Loucy (cell line): Measurements from ENCODE around the gene LSR.

Experiments used
- H2AFZ ChIP-seq: fragments of 200-600 bp; sonication (generic); 2 replicates; pipeline ENCODE4 v1.6.0; 2016; ENCODE audit warnings: antibody characterized with exemption, mild to moderate bottlenecking, low read length, moderate library complexity
- H3F3A ChIP-seq: fragments of 200-600 bp; 2 replicates; pipeline ENCODE4 v1.6.0; 2016; ENCODE audit warnings: antibody characterized with exemption, low read depth, mild to moderate bottlenecking
- H3K27me3 ChIP-seq: fragments of 200-600 bp; sonication (generic); 2 replicates; pipeline ENCODE4 v1.6.1; 2014; ENCODE audit warnings: low read length, mild to moderate bottlenecking; ENCODE audit not compliant: insufficient read depth, poor library complexity, severe bottlenecking
- H3K36me3 ChIP-seq: fragments of 200-600 bp; sonication (generic); 2 replicates; pipeline ENCODE4 v1.6.1; 2016; ENCODE audit warnings: low read length; ENCODE audit not compliant: insufficient read depth
- H3K4me1 ChIP-seq: fragments of 200-600 bp; sonication (generic); 2 replicates; pipeline ENCODE4 v1.5.1; 2014; ENCODE audit warnings: low read length, mild to moderate bottlenecking; ENCODE audit not compliant: insufficient read depth, poor library complexity, severe bottlenecking
- H3K4me2 ChIP-seq: fragments of 200-600 bp; sonication (generic); 2 replicates; pipeline ENCODE4 v1.6.0; 2014; ENCODE audit warnings: antibody characterized with exemption, low read length, low read depth, mild to moderate bottlenecking; ENCODE audit not compliant: poor library complexity, severe bottlenecking
- H3K4me3 ChIP-seq: fragments of 200-600 bp; sonication (generic); 2 replicates; pipeline ENCODE4 v1.5.1; 2014; ENCODE audit warnings: low read length, mild to moderate bottlenecking, mixed read lengths; ENCODE audit not compliant: poor library complexity, severe bottlenecking
- H3K79me2 ChIP-seq: fragments of 200-600 bp; sonication (generic); 2 replicates; pipeline ENCODE4 v1.6.1; 2014; ENCODE audit warnings: low read length; ENCODE audit not compliant: insufficient read depth
- H3K9ac ChIP-seq: fragments of 200-600 bp; sonication (generic); 2 replicates; pipeline ENCODE4 v1.6.0; 2014; ENCODE audit warnings: mild to moderate bottlenecking, low read depth, low read length, moderate library complexity; ENCODE audit not compliant: poor library complexity, severe bottlenecking
- H3K9me2 ChIP-seq: fragments of 200-600 bp; sonication (generic); replicated peaks from 2 replicates; pipeline ENCODE4 v1.6.1; 2016; ENCODE audit warnings: low read depth, low read length, mixed read lengths
- H3K9me3 ChIP-seq: fragments of 200-600 bp; sonication (generic); 2 replicates; pipeline ENCODE4 v1.6.1; 2014; ENCODE audit warnings: mild to moderate bottlenecking, antibody characterized with exemption, low read length, low read depth; ENCODE audit not compliant: insufficient read depth
- H4K20me1 ChIP-seq: fragments of 200-600 bp; sonication (generic); 2 replicates; pipeline ENCODE4 v1.6.0; 2014; ENCODE audit warnings: antibody characterized with exemption, low read length, mild to moderate bottlenecking; ENCODE audit not compliant: insufficient read depth, poor library complexity, severe bottlenecking
- EZH2phosphoT487 ChIP-seq: fragments of 200-600 bp; IDR thresholded peaks from 2 replicates; pipeline ENCODE4 v1.6.1; 2018; ENCODE audit warnings: antibody characterized with exemption, mild to moderate bottlenecking, moderate library complexity, borderline replicate concordance
- TF ChIP-seq, protein P1 (sequence below): fragments of 200-600 bp; sonication (generic); conservative IDR thresholded peaks from 2 replicates; pipeline ENCODE4 v1.5.1; 2014; ENCODE audit warnings: mild to moderate bottlenecking, antibody characterized with exemption, low read length

Gene LSR

DNA sequence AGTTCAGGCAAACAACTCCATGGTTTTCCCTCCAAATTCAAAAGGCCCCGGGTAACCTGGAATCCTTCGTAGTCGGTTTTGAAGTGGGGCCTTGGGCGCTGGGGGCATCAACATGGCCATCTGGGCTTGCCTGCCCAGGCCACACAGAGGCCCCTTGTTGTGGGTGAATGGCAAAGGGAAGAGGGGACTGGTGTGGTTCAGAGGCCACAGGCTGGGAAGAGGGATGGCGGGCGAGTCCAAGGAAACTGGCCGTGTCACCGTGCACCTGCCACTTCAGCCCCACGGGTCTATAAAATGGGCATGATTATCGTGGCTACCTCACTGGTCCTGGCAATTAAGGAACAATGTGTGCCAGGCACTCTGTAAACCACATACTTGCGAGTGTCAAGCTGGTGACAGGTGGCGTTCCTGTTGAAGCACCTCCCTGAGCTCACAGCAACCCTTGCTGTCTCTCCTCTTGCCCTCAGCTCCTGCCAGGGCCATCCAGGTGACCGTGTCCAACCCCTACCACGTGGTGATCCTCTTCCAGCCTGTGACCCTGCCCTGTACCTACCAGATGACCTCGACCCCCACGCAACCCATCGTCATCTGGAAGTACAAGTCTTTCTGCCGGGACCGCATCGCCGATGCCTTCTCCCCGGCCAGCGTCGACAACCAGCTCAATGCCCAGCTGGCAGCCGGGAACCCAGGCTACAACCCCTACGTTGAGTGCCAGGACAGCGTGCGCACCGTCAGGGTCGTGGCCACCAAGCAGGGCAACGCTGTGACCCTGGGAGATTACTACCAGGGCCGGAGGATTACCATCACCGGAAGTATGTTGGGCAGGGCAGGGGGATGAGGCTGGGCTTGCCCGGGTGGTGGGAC lies 1.3 kb downstream of the LSR start:
- H3K9me3 ChIP-seq, result no peaks in the 10 kb centered on the region
- no peaks in the 10 kb centered on the region for H4K20me1 ChIP-seq
- H3K27me3 ChIP-seq, result no peaks in the 10 kb centered on the region
- H3K4me2 ChIP-seq, result no peak overlapping the region
- H3F3A ChIP-seq, result no peaks in the 10 kb centered on the region
- no peaks in the 10 kb centered on the region for H3K9me2 ChIP-seq
- H3K9ac ChIP-seq, result no peak overlapping the region
- no peak overlapping the region for H3K4me3 ChIP-seq
- TF ChIP-seq EZH2phosphoT487, result no peak
- TF ChIP-seq, protein P1, sequence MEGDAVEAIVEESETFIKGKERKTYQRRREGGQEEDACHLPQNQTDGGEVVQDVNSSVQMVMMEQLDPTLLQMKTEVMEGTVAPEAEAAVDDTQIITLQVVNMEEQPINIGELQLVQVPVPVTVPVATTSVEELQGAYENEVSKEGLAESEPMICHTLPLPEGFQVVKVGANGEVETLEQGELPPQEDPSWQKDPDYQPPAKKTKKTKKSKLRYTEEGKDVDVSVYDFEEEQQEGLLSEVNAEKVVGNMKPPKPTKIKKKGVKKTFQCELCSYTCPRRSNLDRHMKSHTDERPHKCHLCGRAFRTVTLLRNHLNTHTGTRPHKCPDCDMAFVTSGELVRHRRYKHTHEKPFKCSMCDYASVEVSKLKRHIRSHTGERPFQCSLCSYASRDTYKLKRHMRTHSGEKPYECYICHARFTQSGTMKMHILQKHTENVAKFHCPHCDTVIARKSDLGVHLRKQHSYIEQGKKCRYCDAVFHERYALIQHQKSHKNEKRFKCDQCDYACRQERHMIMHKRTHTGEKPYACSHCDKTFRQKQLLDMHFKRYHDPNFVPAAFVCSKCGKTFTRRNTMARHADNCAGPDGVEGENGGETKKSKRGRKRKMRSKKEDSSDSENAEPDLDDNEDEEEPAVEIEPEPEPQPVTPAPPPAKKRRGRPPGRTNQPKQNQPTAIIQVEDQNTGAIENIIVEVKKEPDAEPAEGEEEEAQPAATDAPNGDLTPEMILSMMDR, result no peak
- H3K4me1 ChIP-seq, result no peaks in the 10 kb centered on the region
- no peak overlapping the region for H2AFZ ChIP-seq
- no peaks in the 10 kb centered on the region for H3K36me3 ChIP-seq
- no peaks in the 10 kb centered on the region for H3K79me2 ChIP-seq

DNA sequence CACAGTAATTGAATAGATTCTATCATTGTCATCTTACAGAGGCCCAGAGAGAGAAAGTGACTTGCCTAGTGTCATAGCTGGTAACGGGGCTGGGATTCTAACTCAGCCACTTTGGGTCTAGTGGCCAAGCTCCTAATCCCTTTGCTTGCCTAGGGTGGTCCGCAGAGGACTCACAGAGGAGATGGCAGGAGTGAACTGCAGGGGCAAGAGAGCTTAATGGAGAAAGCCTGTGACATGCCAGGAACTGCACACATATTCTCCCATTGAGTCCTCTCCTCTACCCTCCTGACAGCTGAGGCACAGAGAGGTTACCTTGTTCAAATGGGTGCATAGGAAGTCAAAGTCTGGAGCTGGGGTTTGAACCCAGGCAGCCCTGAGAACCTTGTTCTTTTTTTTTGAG lies 2.7 kb downstream of the LSR start:
- no peaks in the 10 kb centered on the region for H4K20me1 ChIP-seq
- H3K79me2 ChIP-seq, result no peaks in the 10 kb centered on the region
- no peak overlapping the region for H3K4me3 ChIP-seq
- H3K9me2 ChIP-seq, result no peaks in the 10 kb centered on the region
- no peaks in the 10 kb centered on the region for H3K4me1 ChIP-seq
- TF ChIP-seq, protein P1, result no peak
- no peak for TF ChIP-seq EZH2phosphoT487
- H3K36me3 ChIP-seq, result no peaks in the 10 kb centered on the region
- H3K9me3 ChIP-seq, result no peaks in the 10 kb centered on the region
- no peak overlapping the region for H2AFZ ChIP-seq
- no peaks in the 10 kb centered on the region for H3F3A ChIP-seq
- no peak overlapping the region for H3K4me2 ChIP-seq
- no peak overlapping the region for H3K9ac ChIP-seq
- no peaks in the 10 kb centered on the region for H3K27me3 ChIP-seq

DNA sequence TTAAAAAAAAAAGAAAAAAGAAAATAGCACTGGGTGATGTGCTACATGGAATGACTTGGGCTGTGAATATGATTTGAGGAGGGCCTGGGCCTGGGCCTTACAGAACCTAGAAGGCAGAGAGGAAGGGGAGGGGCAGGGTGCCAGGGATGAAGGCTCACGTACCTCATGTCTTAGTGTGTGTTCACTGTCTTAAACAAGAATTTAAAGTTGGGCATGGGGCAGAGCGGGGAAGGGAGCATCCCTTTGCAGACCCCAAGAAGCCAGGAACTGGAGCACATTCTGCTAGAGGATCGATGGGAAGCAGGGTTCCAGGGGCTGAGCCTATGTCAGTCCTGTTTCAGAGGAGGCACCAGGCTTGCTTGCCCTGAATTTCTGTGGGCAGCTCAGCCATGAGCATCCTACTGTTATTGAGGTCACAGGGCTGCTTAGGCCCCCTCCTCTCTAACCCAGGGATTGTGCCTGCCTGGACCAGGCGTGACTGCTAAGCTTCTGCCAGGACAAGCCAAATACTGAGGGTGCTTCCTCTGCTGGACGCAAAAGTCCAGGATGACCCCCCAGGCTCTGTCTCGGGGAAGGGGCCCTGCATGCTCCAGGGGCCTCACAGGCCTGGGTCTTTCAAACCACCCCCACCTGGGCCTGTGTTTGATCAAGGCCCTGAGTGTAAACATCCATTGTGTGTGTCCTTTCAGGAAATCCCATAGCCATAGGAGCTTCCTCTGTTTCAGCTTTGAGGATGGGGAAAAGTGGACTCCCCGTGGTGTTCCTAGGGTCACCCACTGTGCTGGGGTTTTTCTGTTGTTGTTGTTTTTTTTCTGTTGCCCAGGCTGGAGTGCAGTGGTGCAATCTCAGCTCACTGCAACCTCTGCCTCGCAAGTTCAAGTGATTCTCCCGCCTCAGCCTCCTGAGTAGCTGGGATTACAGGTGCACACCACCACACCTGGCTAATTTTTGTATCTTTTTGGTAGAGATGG lies 4.8 kb downstream of the LSR start:
- H3K79me2 ChIP-seq, result no peaks in the 10 kb centered on the region
- H3K4me3 ChIP-seq, result no peak overlapping the region
- no peak overlapping the region for H3K9ac ChIP-seq
- no peaks in the 10 kb centered on the region for H3K9me2 ChIP-seq
- H4K20me1 ChIP-seq, result no peaks in the 10 kb centered on the region
- peaks cover 10% of the 10 kb centered on the region for H3K4me1 ChIP-seq
- H3F3A ChIP-seq, result no peaks in the 10 kb centered on the region
- H3K36me3 ChIP-seq, result no peaks in the 10 kb centered on the region
- no peaks in the 10 kb centered on the region for H3K9me3 ChIP-seq
- no peak overlapping the region for H2AFZ ChIP-seq
- no peaks in the 10 kb centered on the region for H3K27me3 ChIP-seq
- no peak for TF ChIP-seq EZH2phosphoT487
- TF ChIP-seq, protein P1, result no peak
- no peak overlapping the region for H3K4me2 ChIP-seq
